Stimulated activated CD8-positive, alpha-beta memory T cell treated with anti-CD3 and anti-CD28 coated beads, Interleukin-4, amount 100 ng/mL, for 48 hours (primary cell): Measurements from ENCODE around the gene GCNT2.
"Not testable (repeated sequence)": the region's sequence is repeated elsewhere in the genome, so short reads cannot be mapped to it uniquely, and the experiment has no call there.

Experiments used
- DNase-seq: peaks from one replicate; pipeline ENCODE4 v3.0.0-alpha.2; 2020

GCNT2 gene

DNA sequence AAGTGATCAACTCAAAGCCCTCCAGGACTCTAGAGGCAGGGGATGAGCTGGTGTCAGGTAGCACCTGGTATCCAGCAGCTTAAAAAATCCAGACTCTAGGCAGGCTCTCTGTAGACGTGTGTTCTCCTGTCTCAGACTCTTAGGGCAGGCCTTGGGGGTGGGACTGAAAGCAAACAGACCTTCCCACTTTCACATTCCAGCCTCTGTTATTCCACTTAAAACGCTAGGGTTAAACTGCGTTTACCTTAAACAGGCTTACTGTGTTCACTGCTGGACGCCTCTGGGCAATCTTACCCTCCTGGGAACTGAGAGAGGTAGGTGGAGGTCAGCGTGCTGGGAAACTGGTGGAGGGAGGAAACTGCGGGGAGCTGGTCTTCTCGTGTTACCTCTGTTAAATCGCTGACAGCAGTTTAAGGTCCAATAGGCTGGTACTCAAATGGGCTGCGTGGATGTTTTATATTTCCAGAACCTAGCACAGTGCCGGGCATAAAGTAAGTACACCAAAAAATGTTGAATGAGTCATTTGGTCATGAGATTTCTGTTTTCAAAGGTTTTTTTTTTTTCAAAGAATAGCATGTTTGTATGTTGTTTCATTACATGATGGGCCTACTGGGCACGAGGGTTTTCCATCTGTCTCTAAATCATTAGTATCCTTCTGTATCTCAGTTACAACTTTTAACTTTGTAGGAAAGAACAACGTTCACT, at the start of gene GCNT2:
Gene GCNT2 (plus strand): TSS at position 248 of the 705 bp plus-strand sequence. CDS start 7,561 bp downstream, outside the sequence.
- no peak for DNase-seq

- DNase-seq, result no peak
These were observed 48.5 kb upstream of the GCNT2 start for GRCh38 chr6:10472634-10473033.

GRCh38 chr6:10478187-10479040, 42.7 kb upstream of the GCNT2 start:
- DNase-seq, result no peak

DNA sequence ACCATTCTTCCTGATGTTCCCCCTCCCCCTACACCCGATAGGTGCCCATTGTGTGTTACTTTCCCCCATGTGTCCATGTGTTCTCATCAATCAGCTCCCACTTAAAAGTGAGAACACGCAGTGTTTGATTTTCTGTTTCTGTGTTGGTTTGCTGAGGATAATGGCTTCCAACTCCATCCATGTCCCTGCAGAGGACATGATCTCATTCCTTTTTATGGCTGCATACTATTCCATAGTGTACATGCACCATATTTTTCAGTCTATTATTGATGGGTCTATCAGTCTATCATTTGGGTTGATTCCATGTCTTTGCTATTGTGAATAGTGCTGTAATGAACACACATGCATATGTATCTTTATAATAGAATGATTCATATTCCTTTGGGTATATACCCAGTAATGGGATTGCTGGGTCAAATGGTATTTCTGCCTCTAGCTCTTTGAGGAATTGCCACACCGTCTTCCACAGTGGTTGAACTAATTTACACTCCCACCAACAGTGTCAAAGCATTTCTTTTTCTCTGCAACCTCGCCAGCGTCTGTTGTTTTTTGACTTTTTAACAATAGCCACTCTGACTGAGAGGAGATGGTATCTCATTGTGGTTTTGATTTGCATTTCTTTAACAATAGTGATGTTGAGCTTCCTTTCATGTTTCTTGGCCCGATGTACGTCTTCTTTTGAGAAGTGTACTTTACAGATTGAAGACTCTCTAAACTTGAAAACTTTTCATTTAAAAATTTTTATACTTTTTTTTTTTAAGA, 41.0 kb upstream of the GCNT2 start:
- no peak for DNase-seq

- DNase-seq, result no peak
These were observed 40.0 kb upstream of the GCNT2 start for GRCh38 chr6:10481101-10481500.

DNA sequence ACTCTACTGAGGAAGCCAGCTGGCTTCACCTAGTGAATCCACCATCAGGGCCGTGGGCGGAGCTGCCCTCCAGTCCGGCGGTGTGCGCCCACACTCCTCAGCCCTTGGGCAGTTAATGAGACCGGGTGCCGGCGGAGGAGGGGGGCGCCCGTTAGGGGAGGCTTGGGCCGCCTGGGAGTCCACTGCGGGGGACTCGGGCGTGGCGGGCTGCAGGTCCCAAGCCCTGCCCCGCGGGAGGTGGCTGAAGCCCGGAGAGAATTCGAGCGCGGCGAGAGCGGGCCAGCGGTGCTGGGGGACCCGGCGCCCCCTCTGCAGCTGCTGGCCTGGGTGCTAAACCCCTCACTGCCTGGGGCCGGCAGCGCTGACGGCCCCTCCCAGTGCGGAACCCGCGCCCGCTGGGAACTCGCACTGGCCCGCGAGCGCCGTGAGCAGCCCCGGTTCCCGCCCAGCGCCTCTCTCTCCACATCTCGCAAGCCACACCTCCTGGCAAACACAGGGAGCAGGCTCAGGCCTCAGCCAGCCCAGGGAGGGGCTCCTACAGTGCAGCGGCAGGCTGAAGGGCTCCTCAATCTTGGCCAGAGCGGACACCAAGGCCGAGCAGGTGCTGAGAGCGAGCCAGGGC, 38.4 kb upstream of the GCNT2 start:
- DNase-seq, result no peak

DNA sequence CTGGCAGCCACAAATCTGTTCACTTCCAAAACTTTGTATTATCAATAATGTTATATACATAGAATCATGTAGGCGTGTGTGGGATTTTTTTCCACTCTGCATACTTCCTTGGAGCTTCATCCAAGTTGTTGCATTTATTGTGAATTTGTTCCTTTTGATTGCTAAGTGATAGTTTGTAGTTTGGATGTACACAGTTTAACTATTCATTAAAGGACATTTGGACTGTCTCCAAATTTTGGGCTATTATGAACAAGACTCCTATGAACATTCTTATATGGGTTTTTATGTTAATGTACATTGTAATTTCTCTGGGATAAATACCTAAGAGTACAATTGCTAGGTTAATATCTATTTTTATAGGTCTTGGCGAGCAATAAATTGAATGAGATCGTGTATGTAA, 36.2 kb upstream of the GCNT2 start:
- no peak for DNase-seq

- DNase-seq, result no peak
These were observed 35.7 kb upstream of the GCNT2 start for GRCh38 chr6:10485406-10485805.

DNA sequence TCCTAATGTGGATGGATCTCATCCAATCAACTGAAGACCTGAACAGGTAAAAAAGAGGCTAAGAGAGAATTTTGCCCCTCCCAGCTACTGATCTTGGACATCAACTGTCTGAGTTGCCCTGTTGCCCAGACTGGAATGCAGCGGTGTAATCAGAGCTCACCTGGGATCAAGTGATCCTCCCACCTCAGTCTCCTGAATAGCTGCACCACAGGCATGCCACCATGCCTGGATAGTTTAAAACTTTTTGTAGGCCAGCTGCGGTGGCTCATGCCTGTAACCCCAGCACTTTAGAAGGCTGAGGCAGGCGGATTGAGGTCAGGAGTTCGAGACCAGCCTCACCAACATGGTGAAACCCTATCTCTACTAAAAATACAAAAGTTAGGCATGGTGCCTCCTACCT, 34.9 kb upstream of the GCNT2 start:
- no peak for DNase-seq

GRCh38 chr6:10486944-10487588, 34.1 kb upstream of the GCNT2 start:
- DNase-seq, result not testable (repeated sequence)

- no peak for DNase-seq
These were observed 33.4 kb upstream of the GCNT2 start for GRCh38 chr6:10487668-10488327.

- no peak for DNase-seq
These were observed 29.7 kb upstream of the GCNT2 start for GRCh38 chr6:10491463-10491862.

DNA sequence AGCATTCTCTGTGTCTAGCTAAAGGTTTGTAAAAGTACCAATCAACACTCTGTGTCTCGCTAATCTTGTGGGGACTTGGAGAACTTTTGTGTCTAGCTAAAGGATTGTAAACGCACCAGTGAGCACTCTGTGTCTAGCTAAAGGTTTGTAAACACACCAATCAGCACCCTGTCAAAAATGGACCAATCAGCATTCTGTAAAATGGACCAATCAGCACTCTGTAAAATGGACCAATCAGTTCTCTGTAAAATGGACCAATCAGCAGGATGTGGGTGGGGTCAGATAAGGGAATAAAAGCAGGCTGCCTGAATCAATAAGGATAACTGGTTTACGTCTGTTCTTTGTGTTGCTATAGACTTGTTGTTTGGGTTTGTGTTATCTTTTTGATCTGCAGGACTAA, 29.2 kb upstream of the GCNT2 start:
- DNase-seq, result not testable (repeated sequence)

DNA sequence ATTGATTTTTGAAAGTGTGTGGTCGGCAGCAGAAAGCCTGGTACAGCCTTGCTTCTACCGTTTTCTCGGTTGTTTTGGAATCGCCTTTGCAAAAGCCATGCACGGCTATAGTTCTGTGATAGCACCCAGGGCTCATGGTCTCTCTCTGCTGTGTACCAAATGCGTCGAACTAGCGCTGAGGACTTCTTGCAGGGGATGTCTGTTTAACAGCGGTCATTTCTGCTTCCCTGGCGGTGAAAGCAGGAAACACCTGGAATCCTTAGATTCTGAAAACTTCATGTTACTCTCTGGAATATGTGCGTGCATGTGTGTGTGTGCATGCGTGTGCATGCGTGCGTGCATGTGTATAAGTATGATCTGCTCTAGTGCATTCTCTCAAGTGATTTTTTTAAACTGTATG, 26.1 kb upstream of the GCNT2 start:
- no peak for DNase-seq

GRCh38 chr6:10505529-10505928, 15.6 kb upstream of the GCNT2 start:
- no peak for DNase-seq

DNA sequence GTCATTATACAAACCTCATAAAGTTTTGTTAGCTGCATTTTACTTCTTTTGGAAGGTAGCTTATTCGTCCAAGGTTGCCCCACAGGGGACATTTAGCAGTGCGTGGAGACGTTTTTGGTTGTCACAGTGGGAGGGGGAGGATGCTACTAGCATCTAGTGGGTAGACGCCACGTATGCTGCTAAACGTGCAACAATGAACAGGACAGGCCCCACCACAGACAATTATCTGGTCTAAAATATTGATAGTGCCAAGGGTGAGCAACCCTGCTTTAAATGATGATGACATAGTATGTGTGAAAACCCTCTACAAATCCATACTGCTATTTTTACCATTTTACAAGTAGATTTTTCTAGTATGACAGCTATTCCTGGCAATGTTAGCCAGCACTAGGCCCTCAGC, 13.9 kb upstream of the GCNT2 start:
- no peak for DNase-seq

DNA sequence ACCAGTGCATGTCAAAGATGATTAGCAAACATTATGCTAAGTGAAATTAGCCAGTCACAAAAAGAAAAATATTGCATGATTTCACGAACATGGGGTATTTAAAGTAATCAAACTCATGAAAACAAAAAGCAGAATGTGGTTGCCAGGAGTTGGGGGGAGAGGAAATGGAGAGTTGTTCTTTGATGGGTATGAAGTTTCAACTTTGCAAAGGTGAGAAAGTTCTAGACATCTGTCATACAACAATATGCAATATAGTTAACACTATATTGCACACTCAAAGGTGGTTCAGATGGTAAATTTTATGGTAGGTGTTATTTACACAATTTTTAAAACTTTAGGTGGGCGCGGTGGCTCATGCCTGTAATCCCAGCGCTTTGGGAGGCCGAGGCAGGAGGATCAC, 13.4 kb upstream of the GCNT2 start:
- DNase-seq, result no peak

DNA sequence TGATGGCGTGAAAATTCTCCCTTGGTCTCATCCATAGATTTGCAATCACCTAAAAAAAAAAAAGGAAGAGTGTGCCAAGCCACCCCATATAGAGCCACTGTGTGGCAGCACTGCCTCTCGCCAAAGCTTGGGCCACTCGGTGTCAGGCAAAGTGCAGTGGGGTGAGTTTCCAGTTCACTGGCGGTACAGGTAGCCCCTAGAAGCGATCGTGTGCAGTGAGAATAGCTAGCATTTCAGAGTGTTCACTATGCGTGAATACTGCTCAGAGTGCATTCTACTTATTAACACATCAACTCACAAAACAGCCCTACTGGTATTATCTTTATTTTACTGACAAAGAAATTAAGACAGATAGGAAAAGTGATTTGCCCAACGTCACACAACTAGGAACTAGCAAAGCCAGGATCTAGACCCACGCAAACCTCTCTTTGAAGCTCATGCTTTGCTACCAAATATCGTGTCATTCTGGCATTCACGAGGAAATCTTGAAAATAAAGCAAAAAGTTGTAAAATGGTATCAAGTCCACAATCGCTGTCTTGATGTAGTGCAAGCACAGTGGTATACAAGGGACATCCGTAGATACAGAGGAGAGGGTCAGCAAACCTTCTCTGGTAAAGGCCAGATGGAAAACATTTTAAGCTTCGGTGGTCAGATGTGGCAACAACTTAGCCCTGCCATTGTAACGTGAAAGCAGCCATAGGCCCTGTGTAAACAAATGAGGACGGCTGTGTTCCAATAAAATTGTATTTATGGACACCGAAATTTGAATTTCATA, 10.4 kb upstream of the GCNT2 start:
- DNase-seq, result peak; percentile 52

DNA sequence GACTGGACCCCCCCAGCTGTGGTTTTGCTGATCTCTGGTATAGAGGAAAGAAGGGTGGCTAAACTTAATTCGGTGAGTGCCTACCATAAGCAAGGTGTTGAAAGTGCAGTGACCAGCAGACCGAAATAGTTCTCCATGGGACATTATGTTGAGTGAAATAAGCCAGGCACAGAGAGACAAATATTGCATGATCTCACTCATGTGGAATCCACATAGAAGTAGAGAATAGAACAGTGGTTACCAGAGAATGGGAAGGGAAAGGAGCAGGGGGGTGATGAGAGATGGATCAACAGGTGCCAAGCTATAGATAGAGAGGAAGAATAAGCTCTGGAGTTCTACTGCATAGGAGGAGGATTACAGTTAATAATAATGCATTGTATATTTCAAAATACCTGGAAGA, 9.7 kb upstream of the GCNT2 start:
- DNase-seq, result no peak

- no peak for DNase-seq
These were observed 7.6 kb upstream of the GCNT2 start for GRCh38 chr6:10513544-10513943.
